HepG2 (cell line): Measurements from ENCODE around the gene HOXD4. TPM values are rescaled to one million over a fixed set of nuclear protein-coding genes. Genes with fewer than 3 reads are reported as not detected.

Experiments
- ATAC-seq: fragments of 200-7000 bp; cut with Tn5 transposase; 3 replicates; pipeline ENCODE4 v1.9.1; 2020; ENCODE audit warnings: mild to moderate bottlenecking, moderate library complexity
- BruUV-seq: library from RNA; stranded (reverse); fragments of 400-500 nt; replicated peaks from 2 replicates; lab custom pipeline; 2021; lab: Mats Ljungman, UMichigan
- CTCF ChIA-PET: fragments of 300-600 bp; formaldehyde crosslinking; extraction: SDS; loops from one replicate; lab custom pipeline; 2021; ENCODE audit warnings: low total read pairs, inconsistent platforms, low intra/inter-chr PET ratio; lab: Yijun Ruan, JAX
- POLR2A ChIA-PET: fragments of 350-600 bp; sonication (Branson Sonifier 250); formaldehyde crosslinking; loops from one replicate; lab custom pipeline; 2020; ENCODE audit warnings: antibody characterized with exemption, inconsistent platforms; lab: Yijun Ruan, JAX
- DNase-seq: peaks from one replicate; pipeline ENCODE4 v3.0.0-alpha.2; 2015; ENCODE audit warnings: low spot score
- FAIRE-seq: peaks from 3 replicates; lab custom pipeline; 2011; peaks lifted over from hg19 to GRCh38; lab: Jason Lieb, UNC
- H2AFZ ChIP-seq: one replicate; pipeline ENCODE4 v1.6.1; 2011; ENCODE audit warnings: low read length, inconsistent platforms
- H3K27ac ChIP-seq: fragments of 300-600 bp; 3 replicates; pipeline ENCODE4 v1.8.0; 2011; ENCODE audit warnings: mixed run types, mild to moderate bottlenecking, mixed read lengths, low read length, inconsistent platforms; ENCODE audit not compliant: insufficient read depth; ENCODE audit errors: extremely low read length
- H3K27me3 ChIP-seq, 2 experiments: fragments of 200-600 bp in 1 of 2; 2 replicates in 1 of 2; 3 replicates in 1 of 2; pipeline versions ENCODE4 v1.6.0 to v1.8.0; 2011; ENCODE audit warnings: low read length in 2 of 2, mild to moderate bottlenecking in 2 of 2, moderate library complexity in 2 of 2, inconsistent platforms in 1 of 2; ENCODE audit not compliant: insufficient read depth in 2 of 2, control insufficient read depth in 1 of 2
- H3K36me3 ChIP-seq, 2 experiments: fragments of 200-600 bp in 1 of 2; replicated peaks in 1 of 2; 2 replicates in 1 of 2; 3 replicates in 1 of 2; pipeline versions ENCODE4 v1.5.1 to v1.8.0; 2011; ENCODE audit warnings: low read length in 2 of 2, inconsistent platforms in 1 of 2; ENCODE audit not compliant: insufficient read depth in 2 of 2, control insufficient read depth in 1 of 2
- H3K4me1 ChIP-seq: 2 replicates; pipeline ENCODE4 v1.5.1; 2012; ENCODE audit warnings: low read length, inconsistent platforms; ENCODE audit not compliant: insufficient read depth
- H3K4me2 ChIP-seq: 2 replicates; pipeline ENCODE4 v1.6.0; 2011; ENCODE audit warnings: low read depth, low read length, inconsistent platforms
- H3K4me3 ChIP-seq, 3 experiments: fragments of 200-600 bp in 1 of 3; sonication (generic), shearing (Covaris generic) in 1 of 3; replicated peaks in 1 of 3; 2 replicates each; pipeline ENCODE4 v1.5.1; 2011 to 2016; ENCODE audit warnings: low read length in 3 of 3, inconsistent platforms in 2 of 3, low read depth in 2 of 3, mild to moderate bottlenecking in 2 of 3, control low read depth in 1 of 3, mixed read lengths in 1 of 3; ENCODE audit not compliant: insufficient read depth in 1 of 3
- H3K79me2 ChIP-seq: one replicate; pipeline ENCODE4 v1.6.1; 2011; ENCODE audit warnings: low read length, inconsistent platforms; ENCODE audit not compliant: insufficient read depth
- H3K9ac ChIP-seq: 2 replicates; pipeline ENCODE4 v1.6.0; 2011; ENCODE audit warnings: mild to moderate bottlenecking, low read depth, low read length, inconsistent platforms; ENCODE audit not compliant: insufficient read depth
- H3K9me3 ChIP-seq: 2 replicates; pipeline ENCODE4 v1.5.1; 2012; ENCODE audit warnings: mild to moderate bottlenecking, low read length
- H4K20me1 ChIP-seq: 2 replicates; pipeline ENCODE4 v1.6.0; 2011; ENCODE audit warnings: inconsistent platforms, mild to moderate bottlenecking, low read length, moderate library complexity; ENCODE audit not compliant: insufficient read depth
- AKAP8 ChIP-seq: sonication (generic); formaldehyde crosslinking; IDR thresholded peaks from 2 replicates; pipeline ENCODE4 v1.5.1; 2020; ENCODE audit warnings: mild to moderate bottlenecking, missing genetic modification reagents
- CENPX ChIP-seq: sonication (generic); formaldehyde crosslinking; IDR thresholded peaks from 2 replicates; pipeline ENCODE4 v1.9.0; 2021; ENCODE audit warnings: mild to moderate bottlenecking, missing genetic modification reagents, moderate library complexity
- GLMP ChIP-seq: sonication (generic); formaldehyde crosslinking; IDR thresholded peaks from 2 replicates; pipeline ENCODE4 v1.9.0; 2021; ENCODE audit warnings: missing genetic modification reagents, mild to moderate bottlenecking, borderline replicate concordance
- GTF3A ChIP-seq: sonication (generic); formaldehyde crosslinking; conservative IDR thresholded peaks from 2 replicates; pipeline ENCODE4 v1.4.0; 2020; ENCODE audit warnings: mild to moderate bottlenecking, missing genetic modification reagents
- YEATS2 ChIP-seq: sonication (generic); formaldehyde crosslinking; IDR thresholded peaks from 2 replicates; pipeline ENCODE4 v1.4.0; 2020; ENCODE audit warnings: missing genetic modification reagents, borderline replicate concordance
- ZFP90 ChIP-seq: sonication (generic); formaldehyde crosslinking; IDR thresholded peaks from 2 replicates; pipeline ENCODE4 v1.8.0; 2022; ENCODE audit warnings: missing genetic modification reagents, mild to moderate bottlenecking, inconsistent platforms, borderline replicate concordance
- ZNF124 ChIP-seq: sonication (generic); formaldehyde crosslinking; IDR thresholded peaks from 2 replicates; pipeline ENCODE4 v1.4.0; 2020; ENCODE audit warnings: missing genetic modification reagents
- ZNF432 ChIP-seq: sonication (generic); formaldehyde crosslinking; IDR thresholded peaks from 2 replicates; pipeline ENCODE4 v1.5.0; 2020; ENCODE audit warnings: missing genetic modification reagents, mild to moderate bottlenecking, borderline replicate concordance
- ZNF589 ChIP-seq: sonication (generic); formaldehyde crosslinking; conservative IDR thresholded peaks from 2 replicates; pipeline ENCODE4 v1.8.0; 2022; ENCODE audit warnings: mild to moderate bottlenecking, moderate library complexity, missing genetic modification reagents
- ZNF678 ChIP-seq: sonication (generic); formaldehyde crosslinking; IDR thresholded peaks from 2 replicates; pipeline ENCODE4 v1.4.0; 2020; ENCODE audit warnings: mild to moderate bottlenecking, missing genetic modification reagents
- ZNF777 ChIP-seq: sonication (generic); formaldehyde crosslinking; IDR thresholded peaks from 2 replicates; pipeline ENCODE4 v1.4.0; 2020; ENCODE audit warnings: missing genetic modification reagents
- ZSCAN20 ChIP-seq: sonication (generic); formaldehyde crosslinking; IDR thresholded peaks from 2 replicates; pipeline ENCODE4 v1.4.0; 2020; ENCODE audit warnings: missing genetic modification reagents, mild to moderate bottlenecking, borderline replicate concordance
- WGBS: methylation state at CpG from one replicate; pipeline ENCODE4 v1.1.6; 2017; ENCODE audit warnings: low lambda C conversion rate; 5-methylcytosine and 5-hydroxymethylcytosine counted together
- in situ Hi-C: cut with HindIII; loops from 2 replicates; pipeline ENCODE4 v1.10.0; 2017; ENCODE audit warnings: low pct_unique_long_range_greater_than_20kb; ENCODE audit not compliant: extremely low pct_ligation_motif_present
- intact Hi-C: fragments of 100-400 bp; cut with micrococcal nuclease; formaldehyde crosslinking; loops from one replicate; pipeline ENCODE4 v1.10.0; 2022; ENCODE audit not compliant: unreplicated experiment
- microRNA counts: library from miRNA; unstranded; fragments of <30 nt; microRNA quantifications from one replicate; lab custom pipeline; 2015
- microRNA-seq: library from miRNA; unstranded; fragments of <30 nt; microRNA quantifications from one replicate; pipeline ENCODE4, GENCODE V29; 2020
- polyA plus RNA-seq, 8 experiments: library from polyadenylated mRNA; depleted of rRNA in 3 of 8; stranded (reverse) in 7 of 8; unstranded in 1 of 8; fragments of >200 nt; fragmentation: Illumina TruSeq in 4 of 8; extraction: Trizol in 4 of 8; gene quantifications; 2 replicates each; pipeline versions ENCODE4 v1.2.1 to v1.2.3, GENCODE V29; 2011 to 2016; ENCODE audit warnings: low read depth in 4 of 8, missing spikeins in 1 of 8, mixed read lengths in 1 of 8; ENCODE audit not compliant: insufficient read depth in 1 of 8
- small RNA-seq, 3 experiments: library from RNA; depleted of rRNA; stranded (forward); fragments of <200 nt; gene quantifications; one replicate each; pipeline ENCODE3, GENCODE V24; 2012; ENCODE audit warnings: low read depth in 2 of 3, low replicate concordance in 1 of 3; ENCODE audit not compliant: insufficient read length in 3 of 3, insufficient read depth in 2 of 3
- total RNA-seq, 5 experiments: library from RNA; depleted of rRNA; stranded (reverse); fragments of >200 nt; fragmentation: Illumina TruSeq; extraction: Trizol; gene quantifications; 2 replicates each; pipeline ENCODE4 v1.2.3, GENCODE V29; 2016; ENCODE audit warnings: low read depth in 1 of 5
- TF ChIP-seq, protein P1 (sequence below): sonication (generic); formaldehyde crosslinking; IDR thresholded peaks from 2 replicates; pipeline ENCODE4 v1.5.0; 2020; ENCODE audit warnings: missing genetic modification reagents
- TF ChIP-seq, protein P2 (sequence below): sonication (generic); formaldehyde crosslinking; IDR thresholded peaks from 2 replicates; pipeline ENCODE4 v1.5.1; 2020; ENCODE audit warnings: mild to moderate bottlenecking, missing genetic modification reagents, moderate library complexity

The HOXD4 gene
- total and polyA plus RNA-seq, 2 of the 13 experiments (the other 11 are each of a cell fraction or from before 2014, with no cell fraction given), result not detected

DNA sequence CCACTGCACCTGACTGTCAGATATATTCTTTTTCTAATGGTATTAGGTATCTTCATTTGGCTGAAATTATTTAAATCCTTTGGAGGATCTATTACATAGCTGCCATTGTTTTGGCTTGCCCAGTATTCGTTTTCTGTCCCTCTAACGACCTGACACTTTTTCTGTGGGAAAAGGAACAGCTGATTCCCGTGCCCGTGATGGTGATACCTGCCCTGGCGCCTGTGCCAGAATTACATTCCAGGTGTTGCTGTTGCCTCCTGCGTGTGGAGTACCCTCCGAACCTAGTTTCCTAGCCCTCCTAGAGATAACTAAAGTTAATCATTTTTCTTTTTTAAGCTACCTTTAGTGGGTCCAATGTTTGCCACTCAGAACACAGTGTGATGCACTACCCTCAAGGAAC lies 51.1 kb downstream of the HOXD4 start:
- in situ Hi-C loops, result no loop called here
- no TSS peak for BruUV-seq
- Histone ChIP-seq H3K79me2 (no peaks in the 10 kb centered on the region), H3K4me1 (peaks cover 5% of the 10 kb centered on the region; the same call in 1 of the 2 replicates), H4K20me1 (no peaks in the 10 kb centered on the region), H2AFZ (no peak overlapping the region), H3K27me3 (peaks cover 0 to 47% of the 10 kb centered on the region in 2 experiments; a peak in 3 of 5 replicates), H3K36me3 (no peaks in the 10 kb centered on the region), H3K4me3 (no peak overlapping the region), H3K9me3 (no peaks in the 10 kb centered on the region), H3K9ac (no peak overlapping the region), H3K27ac (no peak overlapping the region), H3K4me2 (no peak overlapping the region)
- ChIA-PET CTCF (no interaction called here), POLR2A (no interaction called here)
- 19% methylated on average over 7 of the region's 7 CpGs for WGBS
- TF ChIP-seq GLMP (CRISPR knock-in tag) (no peak), GTF3A (CRISPR knock-in tag) (no peak), ZSCAN20 (CRISPR knock-in tag) (no peak), AKAP8 (CRISPR knock-in tag) (no peak), ZFP90 (CRISPR knock-in tag) (no peak), ZNF678 (CRISPR knock-in tag) (no peak), CENPX (CRISPR knock-in tag) (no peak), YEATS2 (CRISPR knock-in tag) (no peak), ZNF432 (CRISPR knock-in tag) (no peak), ZNF589 (CRISPR knock-in tag) (no peak), ZNF124 (CRISPR knock-in tag) (no peak), ZNF777 (no peak)
- TF ChIP-seq, protein P1, sequence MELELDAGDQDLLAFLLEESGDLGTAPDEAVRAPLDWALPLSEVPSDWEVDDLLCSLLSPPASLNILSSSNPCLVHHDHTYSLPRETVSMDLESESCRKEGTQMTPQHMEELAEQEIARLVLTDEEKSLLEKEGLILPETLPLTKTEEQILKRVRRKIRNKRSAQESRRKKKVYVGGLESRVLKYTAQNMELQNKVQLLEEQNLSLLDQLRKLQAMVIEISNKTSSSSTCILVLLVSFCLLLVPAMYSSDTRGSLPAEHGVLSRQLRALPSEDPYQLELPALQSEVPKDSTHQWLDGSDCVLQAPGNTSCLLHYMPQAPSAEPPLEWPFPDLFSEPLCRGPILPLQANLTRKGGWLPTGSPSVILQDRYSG (CRISPR knock-in tag), result no peak
- TF ChIP-seq, protein P2, sequence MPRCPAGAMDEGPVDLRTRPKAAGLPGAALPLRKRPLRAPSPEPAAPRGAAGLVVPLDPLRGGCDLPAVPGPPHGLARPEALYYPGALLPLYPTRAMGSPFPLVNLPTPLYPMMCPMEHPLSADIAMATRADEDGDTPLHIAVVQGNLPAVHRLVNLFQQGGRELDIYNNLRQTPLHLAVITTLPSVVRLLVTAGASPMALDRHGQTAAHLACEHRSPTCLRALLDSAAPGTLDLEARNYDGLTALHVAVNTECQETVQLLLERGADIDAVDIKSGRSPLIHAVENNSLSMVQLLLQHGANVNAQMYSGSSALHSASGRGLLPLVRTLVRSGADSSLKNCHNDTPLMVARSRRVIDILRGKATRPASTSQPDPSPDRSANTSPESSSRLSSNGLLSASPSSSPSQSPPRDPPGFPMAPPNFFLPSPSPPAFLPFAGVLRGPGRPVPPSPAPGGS, result no peak
- ATAC-seq, result no peak
- FAIRE-seq, result no peak
- DNase-seq, result no peak
- intact Hi-C loops, result no loop called here

MicroRNA genes within 50 kb of the gene (microRNA counts, 767-probe panel; counts per million panel counts)
- not detected for microRNA hsa-miR-10b-5p (lab: Ali Mortazavi, UCI)

Small RNA genes within 50 kb of the gene (microRNA-seq; reads per million reads assigned to microRNA genes)
- 52.9 reads per million, percentile 68 among the genes with 10 or more reads in this experiment for gene MIR10B

Small RNA genes within 50 kb of the gene (small RNA-seq; reads per million reads assigned to genes)
- gene MIR10B, result 0.20 to 12.6 (median 1.3) reads per million in 3 experiments

Other genes starting within 250 kb of the HOXD4 start
- gene LNPK, start 149.3 kb upstream of the HOXD4 start, total RNA-seq (2016; rRNA removed; fragmentation: Illumina TruSeq; extraction: Trizol), result 25.4 and 30.1 TPM in 2 replicates
- 20.6 and 26.1 TPM in 2 replicates for gene LNPK, start 149.3 kb upstream of the HOXD4 start, polyA plus RNA-seq (2011; rRNA removed)
- not detected in 2 replicates for gene EVX2, start 67.6 kb upstream of the HOXD4 start, total RNA-seq (2016; rRNA removed; fragmentation: Illumina TruSeq; extraction: Trizol)
- not detected in 2 replicates for gene EVX2, start 67.6 kb upstream of the HOXD4 start, polyA plus RNA-seq (2011; rRNA removed)
- not detected in 2 replicates for gene HOXD13, start 58.8 kb upstream of the HOXD4 start, total RNA-seq (2016; rRNA removed; fragmentation: Illumina TruSeq; extraction: Trizol)
- gene HOXD13, start 58.8 kb upstream of the HOXD4 start, polyA plus RNA-seq (2011; rRNA removed), result not detected in 2 replicates
- not detected in 2 replicates for gene HOXD12, start 51.8 kb upstream of the HOXD4 start, total RNA-seq (2016; rRNA removed; fragmentation: Illumina TruSeq; extraction: Trizol)
- gene HOXD12, start 51.8 kb upstream of the HOXD4 start, polyA plus RNA-seq (2011; rRNA removed), result not detected in 2 replicates
- not detected in 2 replicates for gene HOXD11, start 44.3 kb upstream of the HOXD4 start, total RNA-seq (2016; rRNA removed; fragmentation: Illumina TruSeq; extraction: Trizol)
- gene HOXD11, start 44.3 kb upstream of the HOXD4 start, polyA plus RNA-seq (2011; rRNA removed), result not detected in 2 replicates
- gene HOXD10, start 34.8 kb upstream of the HOXD4 start, total RNA-seq (2016; rRNA removed; fragmentation: Illumina TruSeq; extraction: Trizol), result not detected in 2 replicates
- not detected in 2 replicates for gene HOXD10, start 34.8 kb upstream of the HOXD4 start, polyA plus RNA-seq (2011; rRNA removed)
- gene HOXD9, start 28.8 kb upstream of the HOXD4 start, total RNA-seq (2016; rRNA removed; fragmentation: Illumina TruSeq; extraction: Trizol), result not detected in 2 replicates
- gene HOXD9, start 28.8 kb upstream of the HOXD4 start, polyA plus RNA-seq (2011; rRNA removed), result not detected in 2 replicates
- not detected in 2 replicates for gene HOXD8, start 21.8 kb upstream of the HOXD4 start, total RNA-seq (2016; rRNA removed; fragmentation: Illumina TruSeq; extraction: Trizol)
- not detected in 2 replicates for gene HOXD8, start 21.8 kb upstream of the HOXD4 start, polyA plus RNA-seq (2011; rRNA removed)
- gene HOXD3, start 5.8 kb downstream of the HOXD4 start, total RNA-seq (2016; rRNA removed; fragmentation: Illumina TruSeq; extraction: Trizol), result 0.08 and 0.09 TPM in 2 replicates
- gene HOXD3, start 5.8 kb downstream of the HOXD4 start, polyA plus RNA-seq (2011; rRNA removed), result 0.05 TPM in 1 of 2 replicates, not detected in the other
- gene HOXD1, start 37.1 kb downstream of the HOXD4 start, total RNA-seq (2016; rRNA removed; fragmentation: Illumina TruSeq; extraction: Trizol), result 10.0 and 10.4 TPM in 2 replicates
- 11.4 and 22.3 TPM in 2 replicates for gene HOXD1, start 37.1 kb downstream of the HOXD4 start, polyA plus RNA-seq (2011; rRNA removed)
- gene MTX2, start 117.9 kb downstream of the HOXD4 start, total RNA-seq (2016; rRNA removed; fragmentation: Illumina TruSeq; extraction: Trizol), result 75.7 and 96.1 TPM in 2 replicates
- gene MTX2, start 117.9 kb downstream of the HOXD4 start, polyA plus RNA-seq (2011; rRNA removed), result 41.7 and 58.1 TPM in 2 replicates